ENCODE measurements around the gene TBKBP1. TPM values are rescaled to one million over a fixed set of nuclear protein-coding genes. Genes with fewer than 3 reads are reported as not detected.

The TBKBP1 gene
- total and polyA plus RNA-seq, 2 of the 4 experiments (the other 2 are of a cell fraction), result 3.4 to 8.5 TPM

- Histone ChIP-seq H2BK20ac (ENCODE audit: low read depth, low read length) (no peak overlapping the region), H3K9me1 (ENCODE audit: insufficient read depth, low read length) (peaks cover 5% of the 10 kb centered on the region; the same call in 1 of the 2 replicates), H3K9me3 (ENCODE audit: control insufficient read depth, insufficient read depth, low read length) (no peaks in the 10 kb centered on the region), H2BK120ac (ENCODE audit: low read depth, low read length) (no peak overlapping the region), H3K27me3 (ENCODE audit: control insufficient read depth, insufficient read depth, low read length) (peaks cover 73% of the 10 kb centered on the region), H3K4me3 (ENCODE audit: insufficient read depth, low read depth, low read length) (no peak overlapping the region), H3K4me2 (ENCODE audit: low read depth, low read length) (no peak overlapping the region), H3K4me1 (ENCODE audit: control insufficient read depth, insufficient read depth, low read length) (peaks cover 13% of the 10 kb centered on the region), H3K79me1 (ENCODE audit: low read depth in 1 of 2, low read length in 2 of 2) (no peaks in the 10 kb centered on the region), H4K5ac (ENCODE audit: low read depth, low read length) (no peak overlapping the region), H3K18ac (ENCODE audit: low read depth, low read length) (no peak overlapping the region), H3K9ac (ENCODE audit: low read depth, low read length) (no peak overlapping the region), H4K20me1 (ENCODE audit: insufficient read depth, low read length) (peaks cover 33% of the 10 kb centered on the region; the same call in 1 of the 2 replicates), H3K23ac (ENCODE audit: low read depth, low read length) (no peak overlapping the region), H3K14ac (replicated peaks; ENCODE audit: low read depth, low read length) (no peak overlapping the region), H2AFZ (replicated peaks; ENCODE audit: low read length, poor library complexity) (no peak overlapping the region), H2AK9ac (replicated peaks; ENCODE audit: low read depth, low read length, poor library complexity) (no peak overlapping the region), H3K56ac (ENCODE audit: extremely low read depth, insufficient read depth, low read length) (no peak overlapping the region), H2AK5ac (ENCODE audit: low read depth, low read length) (no peak overlapping the region), H4K91ac (ENCODE audit: insufficient read depth, low read depth, low read length) (no peak overlapping the region), H2BK15ac (ENCODE audit: low read depth, low read length) (no peak overlapping the region), H3K36me3 (ENCODE audit: control insufficient read depth, insufficient read depth, low read length) (peaks cover 8% of the 10 kb centered on the region; the same call in 1 of the 2 replicates), H3K4ac (ENCODE audit: low read depth, low read length) (no peak overlapping the region), H3K27ac (ENCODE audit: insufficient read depth, low read length) (no peak overlapping the region), H4K8ac (ENCODE audit: low read depth in 2 of 2, low read length in 2 of 2) (no peak overlapping the region), H2BK5ac (ENCODE audit: low read depth, low read length, poor library complexity, severe bottlenecking) (no peak overlapping the region)
- in situ Hi-C loops (cut with MboI; ENCODE audit: low sequenced_read_pairs), result no loop called here
- ATAC-seq (ENCODE audit: low read depth), result no peak
- DNase-seq, result no peak
- TF ChIP-seq NFE2L2 (IDR thresholded peaks at IDR 0.05; ENCODE audit: low read depth, low read length) (no peak), RFX5 (IDR thresholded peaks at IDR 0.05; ENCODE audit: low read depth, low read length) (no peak), MAZ (IDR thresholded peaks at IDR 0.05; ENCODE audit: borderline replicate concordance, low read depth, low read length) (no peak), CHD1 (IDR thresholded peaks at IDR 0.05; ENCODE audit: low read depth, low read length) (no peak), ELK1 (IDR thresholded peaks at IDR 0.05; ENCODE audit: borderline replicate concordance, low read depth, low read length) (no peak), MAFK (IDR thresholded peaks at IDR 0.05; ENCODE audit: low read depth, low read length) (no peak), FOS (IDR thresholded peaks at IDR 0.05; ENCODE audit: low read depth, low read length) (no peak), SMC3 (IDR thresholded peaks at IDR 0.05; ENCODE audit: low read depth, low read length) (no peak), POLR2A (IDR thresholded peaks at IDR 0.05; ENCODE audit: low read depth, low read length) (no peak), BHLHE40 (IDR thresholded peaks at IDR 0.05; ENCODE audit: low read depth, low read length) (no peak), RCOR1 (IDR thresholded peaks at IDR 0.05; ENCODE audit: insufficient replicate concordance, low read length) (no peak), RAD21 (IDR thresholded peaks at IDR 0.05; ENCODE audit: low read length) (no peak), CEBPB (IDR thresholded peaks at IDR 0.05; ENCODE audit: low read depth, low read length) (no peak), MXI1 (IDR thresholded peaks at IDR 0.05; ENCODE audit: borderline replicate concordance, low read depth, low read length) (no peak), USF2 (IDR thresholded peaks at IDR 0.05; ENCODE audit: low read depth, low read length) (no peak), CTCF (conservative IDR thresholded peaks at IDR 0.05; ENCODE audit: low read depth, low read length) (no peak)
- ChIA-PET CTCF (no interaction called here), POLR2A (ENCODE audit: unreplicated experiment) (no interaction called here)
- intact Hi-C loops (cut with micrococcal nuclease), result no loop called here
- dilution Hi-C loops (cut with HindIII; ENCODE audit: low sequenced_read_pairs, unreplicated experiment), result no loop called here
- WGBS, 2 experiments (ENCODE audit: extremely low coverage in 2 of 2, insufficient read length in 1 of 2), result 80% methylated on average over 1 of the region's 6 CpGs; no CpG with 5 or more reads in 1 of the 2 experiments
- BruUV-seq (replicated peaks), result no TSS peak
Observed at GRCh38 chr17:47714773-47715396, 20.9 kb downstream of the TBKBP1 start.

Data from IMR-90 (cell line).